GM23248 (cell line): Measurements from ENCODE around the gene AIDA. TPM values are rescaled to one million over a fixed set of nuclear protein-coding genes. Genes with fewer than 3 reads are reported as not detected.

ENCODE experiments used
- DNase-seq: peaks from one replicate; pipeline ENCODE4 v3.0.0-alpha.2; 2015
- H2AFZ ChIP-seq: fragments of 200-600 bp; sonication (generic); 2 replicates; pipeline ENCODE4 v1.6.1; 2016; ENCODE audit warnings: antibody characterized with exemption
- H3F3A ChIP-seq: fragments of 200-600 bp; sonication (generic); 2 replicates; pipeline ENCODE4 v1.6.1; 2016; ENCODE audit warnings: mild to moderate bottlenecking, antibody characterized with exemption, mixed run types; ENCODE audit not compliant: insufficient read depth
- H3K27ac ChIP-seq: fragments of 200-600 bp; sonication (generic); 2 replicates; pipeline ENCODE4 v1.5.1; 2016; ENCODE audit warnings: mild to moderate bottlenecking
- H3K27me3 ChIP-seq: fragments of 200-600 bp; sonication (generic); replicated peaks from 2 replicates; pipeline ENCODE4 v1.6.1; 2016; ENCODE audit warnings: mild to moderate bottlenecking; ENCODE audit not compliant: insufficient read depth
- H3K36me3 ChIP-seq: fragments of 200-600 bp; sonication (generic); 2 replicates; pipeline ENCODE4 v1.6.1; 2016; ENCODE audit warnings: low read depth, mild to moderate bottlenecking
- H3K4me1 ChIP-seq: fragments of 200-600 bp; sonication (generic); 2 replicates; pipeline ENCODE4 v1.6.1; 2016; ENCODE audit warnings: mild to moderate bottlenecking; ENCODE audit not compliant: insufficient read depth
- H3K4me2 ChIP-seq: fragments of 200-600 bp; sonication (generic); one replicate; pipeline ENCODE4 v1.6.1; 2016; ENCODE audit warnings: mild to moderate bottlenecking; ENCODE audit not compliant: unreplicated experiment
- H3K4me3 ChIP-seq: fragments of 200-600 bp; sonication (generic); 2 replicates; pipeline ENCODE4 v1.5.1; 2016; ENCODE audit warnings: mild to moderate bottlenecking
- H3K79me2 ChIP-seq: fragments of 200-600 bp; sonication (generic); 2 replicates; pipeline ENCODE4 v1.6.1; 2016; ENCODE audit warnings: mild to moderate bottlenecking; ENCODE audit not compliant: insufficient read depth
- H3K9ac ChIP-seq: fragments of 200-600 bp; sonication (generic); 2 replicates; pipeline ENCODE4 v1.6.1; 2016; ENCODE audit warnings: mild to moderate bottlenecking
- H3K9me2 ChIP-seq: fragments of 200-600 bp; sonication (generic); 2 replicates; pipeline ENCODE4 v1.6.1; 2016; ENCODE audit warnings: mixed run types, mild to moderate bottlenecking, moderate library complexity; ENCODE audit not compliant: insufficient read depth
- H3K9me3 ChIP-seq: fragments of 200-600 bp; sonication (generic); one replicate; pipeline ENCODE4 v1.6.1; 2017; ENCODE audit warnings: low read depth
- H4K20me1 ChIP-seq: fragments of 200-600 bp; sonication (generic); 2 replicates; pipeline ENCODE4 v1.6.0; 2016; ENCODE audit not compliant: insufficient read depth
- EZH2 ChIP-seq: fragments of 200-600 bp; sonication (generic); IDR thresholded peaks from 2 replicates; pipeline ENCODE4 v1.6.1; 2018; ENCODE audit warnings: antibody characterized with exemption, mild to moderate bottlenecking; ENCODE audit not compliant: insufficient read depth, poor library complexity, severe bottlenecking
- EZH2phosphoT487 ChIP-seq: fragments of 200-600 bp; sonication (generic); IDR thresholded peaks from 2 replicates; pipeline ENCODE4 v1.6.1; 2018; ENCODE audit warnings: antibody characterized with exemption, moderate library complexity, mild to moderate bottlenecking, low read depth; ENCODE audit not compliant: insufficient read depth
- WGBS, 2 experiments: methylation state at CpG; one replicate each; pipeline ENCODE4 v1.1.6; 2015 to 2017; ENCODE audit warnings: low lambda C conversion rate in 2 of 2, low coverage in 1 of 2; ENCODE audit errors: missing lambda C conversion rate in 2 of 2; 5-methylcytosine and 5-hydroxymethylcytosine counted together
- in situ Hi-C: fragments of 300-500 bp; cut with MboI; formaldehyde crosslinking; loops from 2 replicates; pipeline ENCODE4 v1.15.0; 2020
- polyA plus RNA-seq: library from polyadenylated mRNA; unstranded; fragments of >200 nt; fragmentation: Nextera tagmentation; extraction: Ambion mirVana; gene quantifications from 2 replicates; pipeline ENCODE4 v1.2.1, GENCODE V29; 2016
- total RNA-seq: library from RNA; depleted of rRNA; stranded (reverse); fragments of >200 nt; shearing (Covaris generic); gene quantifications from 2 replicates; pipeline ENCODE4 v1.2.3, GENCODE V29; 2014; rRNA removed

The AIDA gene
- total and polyA plus RNA-seq, 2 experiments from 2014 or later = 63.6 to 66.4 TPM

DNA sequence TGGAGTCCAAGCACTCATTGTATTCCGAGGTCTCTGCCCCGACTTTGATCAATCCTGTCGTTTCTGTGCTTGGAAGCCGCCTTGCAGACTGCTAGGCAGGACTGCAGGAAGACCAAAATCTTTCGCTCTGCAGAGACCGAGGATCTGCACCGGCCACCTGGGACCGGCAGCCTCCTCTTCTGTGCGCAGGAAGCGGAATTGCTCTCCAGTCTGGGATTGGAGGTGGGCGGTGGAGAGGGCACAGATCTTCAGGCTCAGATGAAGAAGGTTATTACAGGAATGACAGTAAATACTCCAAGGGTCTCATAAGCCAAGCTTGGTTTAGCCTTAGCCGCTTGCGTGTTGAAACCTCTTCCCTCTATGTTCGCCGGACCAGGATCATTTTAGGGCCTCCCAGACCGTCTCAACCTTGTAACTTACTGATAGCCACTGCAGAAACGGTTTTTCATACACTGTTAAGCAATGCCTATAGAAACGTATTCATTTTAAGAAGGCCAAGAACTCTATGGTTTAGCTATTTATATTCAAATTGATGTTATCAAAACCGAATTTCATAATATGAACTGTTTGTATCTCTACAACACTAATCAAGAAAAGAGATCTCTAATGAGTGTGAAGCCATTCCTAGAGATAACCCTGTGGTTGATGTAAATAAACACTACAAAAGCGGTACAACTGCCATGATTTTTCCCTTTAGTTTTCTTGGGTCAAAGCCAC, 93.3 kb downstream of the AIDA start:
- H3K9me2 ChIP-seq = no peaks in the 10 kb centered on the region
- peak overlapping the region; percentile 77 for H2AFZ ChIP-seq
- H3K36me3 ChIP-seq = peaks cover 9% of the 10 kb centered on the region; the same call in 1 of the 2 replicates
- peak; percentile 70 for DNase-seq
- WGBS, 2 experiments = 10 to 11% methylated on average over 20 of the region's 20 CpGs
- peak overlapping the region; percentile 99 for H3K9ac ChIP-seq
- no peaks in the 10 kb centered on the region for H3K27me3 ChIP-seq
- peaks cover 13% of the 10 kb centered on the region for H3K4me1 ChIP-seq
- no peaks in the 10 kb centered on the region for H3K9me3 ChIP-seq
- in situ Hi-C loops = no loop called here
- H3F3A ChIP-seq = peaks cover 26% of the 10 kb centered on the region
- peak overlapping the region; percentile 97 for H3K4me3 ChIP-seq
- TF ChIP-seq EZH2 (no peak), EZH2phosphoT487 (no peak)
- peak overlapping the region; percentile 88 for H3K27ac ChIP-seq
- H3K4me2 ChIP-seq = peak overlapping the region; percentile 98
- H3K79me2 ChIP-seq = peaks cover 55% of the 10 kb centered on the region
- H4K20me1 ChIP-seq = no peaks in the 10 kb centered on the region

Other genes starting within 250 kb of the AIDA start
- 0.25 and 1.3 TPM in 2 replicates for gene HHIPL2, start 164.4 kb downstream of the AIDA start, total RNA-seq
- gene HHIPL2, start 164.4 kb downstream of the AIDA start, polyA plus RNA-seq = 0.71 and 1.3 TPM in 2 replicates
- 5.4 and 7.1 TPM in 2 replicates for gene TAF1A, start 122.6 kb downstream of the AIDA start, total RNA-seq
- gene TAF1A, start 122.6 kb downstream of the AIDA start, polyA plus RNA-seq = 4.3 and 5.6 TPM in 2 replicates
- 28.2 and 35.8 TPM in 2 replicates for gene MIA3, start 94.4 kb downstream of the AIDA start, total RNA-seq
- 44.5 and 47.5 TPM in 2 replicates for gene MIA3, start 94.4 kb downstream of the AIDA start, polyA plus RNA-seq
- gene BROX, start 73 bp upstream of the AIDA start, total RNA-seq = 97.7 and 108 TPM in 2 replicates
- gene BROX, start 73 bp upstream of the AIDA start, polyA plus RNA-seq = 75.7 and 77.2 TPM in 2 replicates
- gene FAM177B, start 24.7 kb upstream of the AIDA start, total RNA-seq = not detected in 2 replicates
- not detected in 2 replicates for gene FAM177B, start 24.7 kb upstream of the AIDA start, polyA plus RNA-seq
- 1.5 and 2.6 TPM in 2 replicates for gene DISP1, start 102.5 kb upstream of the AIDA start, total RNA-seq
- 3.1 and 3.6 TPM in 2 replicates for gene DISP1, start 102.5 kb upstream of the AIDA start, polyA plus RNA-seq